ENCODE data around the gene OCIAD1.

DNA sequence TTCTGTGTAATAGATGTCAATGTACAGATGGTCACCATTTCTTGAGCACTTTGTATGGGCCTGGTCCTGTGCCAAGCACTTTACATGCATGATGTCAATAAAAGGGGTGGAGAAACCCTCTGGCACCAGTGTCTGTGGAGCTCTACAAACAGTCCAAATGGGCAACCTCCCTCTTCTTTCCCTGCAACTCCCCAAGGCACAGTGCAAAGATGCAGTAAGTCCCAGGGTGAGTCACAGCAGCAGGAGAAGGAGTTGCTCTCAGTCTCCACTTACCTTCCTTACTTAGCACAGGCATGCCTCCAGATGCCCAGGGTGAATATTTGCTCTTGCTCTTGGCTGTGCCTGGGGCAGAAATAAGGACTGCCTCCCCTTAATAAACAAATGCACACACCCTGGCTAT lies 71.4 kb downstream of the OCIAD1 start:
- TF ChIP-seq, protein P1, sequence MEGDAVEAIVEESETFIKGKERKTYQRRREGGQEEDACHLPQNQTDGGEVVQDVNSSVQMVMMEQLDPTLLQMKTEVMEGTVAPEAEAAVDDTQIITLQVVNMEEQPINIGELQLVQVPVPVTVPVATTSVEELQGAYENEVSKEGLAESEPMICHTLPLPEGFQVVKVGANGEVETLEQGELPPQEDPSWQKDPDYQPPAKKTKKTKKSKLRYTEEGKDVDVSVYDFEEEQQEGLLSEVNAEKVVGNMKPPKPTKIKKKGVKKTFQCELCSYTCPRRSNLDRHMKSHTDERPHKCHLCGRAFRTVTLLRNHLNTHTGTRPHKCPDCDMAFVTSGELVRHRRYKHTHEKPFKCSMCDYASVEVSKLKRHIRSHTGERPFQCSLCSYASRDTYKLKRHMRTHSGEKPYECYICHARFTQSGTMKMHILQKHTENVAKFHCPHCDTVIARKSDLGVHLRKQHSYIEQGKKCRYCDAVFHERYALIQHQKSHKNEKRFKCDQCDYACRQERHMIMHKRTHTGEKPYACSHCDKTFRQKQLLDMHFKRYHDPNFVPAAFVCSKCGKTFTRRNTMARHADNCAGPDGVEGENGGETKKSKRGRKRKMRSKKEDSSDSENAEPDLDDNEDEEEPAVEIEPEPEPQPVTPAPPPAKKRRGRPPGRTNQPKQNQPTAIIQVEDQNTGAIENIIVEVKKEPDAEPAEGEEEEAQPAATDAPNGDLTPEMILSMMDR (conservative IDR thresholded peaks at IDR 0.05; ENCODE audit: low read depth, low read length): no peak
- TF ChIP-seq EZH2 (IDR thresholded peaks at IDR 0.05; ENCODE audit: low read length, unreplicated experiment): no peak
- TF ChIP-seq EZH2phosphoT487 (IDR thresholded peaks at IDR 0.05; ENCODE audit: borderline replicate concordance, low read length): no peak
